Lower leg skin (tissue), 4 donors: Measurements from ENCODE around the gene FDXR. TPM values are rescaled to one million over a fixed set of nuclear protein-coding genes. Genes with fewer than 3 reads are reported as not detected.

ENCODE experiments used
- DNase-seq, 2 donors: peaks; one replicate each; pipeline ENCODE4 v3.0.0-alpha.2; 2019; ENCODE audit warnings: low spot score in 2 of 2
- H3K4me3 ChIP-seq: fragments of 200-600 bp; sonication (generic); 2 replicates; pipeline ENCODE4 v1.5.1; 2017; ENCODE audit warnings: mild to moderate bottlenecking, low read depth; ENCODE audit not compliant: poor library complexity, severe bottlenecking
- CTCF ChIP-seq, 3 donors: fragments of 450-650 bp; IDR thresholded peaks; one replicate each; pipeline ENCODE4 v1.5.1; 2016; ENCODE audit warnings: antibody characterized with exemption in 3 of 3, mild to moderate bottlenecking in 3 of 3, moderate library complexity in 2 of 3
- POLR2A ChIP-seq, 2 donors: fragments of 450-650 bp; IDR thresholded peaks; one replicate each; pipeline ENCODE4 v1.6.1; 2016 to 2017; ENCODE audit warnings: antibody characterized with exemption in 2 of 2, mild to moderate bottlenecking in 1 of 2, moderate library complexity in 1 of 2
- WGBS, 2 donors: methylation state at CpG; one replicate each; pipeline ENCODE4 v1.1.5; 2018; 5-methylcytosine and 5-hydroxymethylcytosine counted together
- intact Hi-C: fragments of 100-400 bp; cut with DNase I; formaldehyde crosslinking; loops from one replicate; pipeline ENCODE4 v1.15.0; 2023; ENCODE audit warnings: low total_unique reads
- total RNA-seq, 4 donors: library from RNA; depleted of rRNA; stranded (reverse); fragments of >200 nt; gene quantifications; one replicate each; pipeline ENCODE4 v1.1.0, GENCODE V29; 2016

FDXR gene
- total RNA-seq, 4 donors from 2014 or later: 21.9 to 28.0 (median 24.6) TPM

GRCh38 chr17:74875977-74876593 lies 3.3 kb upstream of the FDXR start:
- TF ChIP-seq POLR2A (IDR thresholded peaks at IDR 0.05) (no peak), CTCF (IDR thresholded peaks at IDR 0.05) (no peak)
- intact Hi-C loops: no loop called here
- WGBS, 2 donors: 60 to 81% methylated on average over 6 of the region's 6 CpGs
- no peak for DNase-seq
- no peak overlapping the region for H3K4me3 ChIP-seq

GRCh38 chr17:74875155-74875976 lies 2.6 kb upstream of the FDXR start:
- 69 to 74% methylated on average over 5 of the region's 5 CpGs for WGBS, 2 donors
- H3K4me3 ChIP-seq: no peak overlapping the region
- intact Hi-C loops: no loop called here
- TF ChIP-seq CTCF (IDR thresholded peaks at IDR 0.05) (no peak), POLR2A (IDR thresholded peaks at IDR 0.05) (no peak)
- DNase-seq: no peak

- 96 to 97% methylated on average over 5 of the region's 5 CpGs for WGBS, 2 donors
- TF ChIP-seq CTCF (IDR thresholded peaks at IDR 0.05): no peak
- no peak for TF ChIP-seq POLR2A (IDR thresholded peaks at IDR 0.05)
- H3K4me3 ChIP-seq: no peak overlapping the region
- intact Hi-C loops: no loop called here
- DNase-seq: no peak
Observed at GRCh38 chr17:74874615-74875037, 1.8 kb upstream of the FDXR start.

- intact Hi-C loops: no loop called here
- DNase-seq: no peak
- WGBS, 2 donors: 60 to 62% methylated on average over 6 of the region's 6 CpGs
Observed at GRCh38 chr17:74873874-74874614, 1.2 kb upstream of the FDXR start.

More at GRCh38 chr17:74873874-74874614, 1.2 kb upstream of the FDXR start:
- H3K4me3 ChIP-seq: no peak overlapping the region
- TF ChIP-seq POLR2A (IDR thresholded peaks at IDR 0.05): no peak
- TF ChIP-seq CTCF (IDR thresholded peaks at IDR 0.05): no peak
